Stimulated activated CD8-positive, alpha-beta memory T cell treated with anti-CD3 and anti-CD28 coated beads, Interleukin-2, amount 100 ng/mL, for 1 hour (primary cell): ENCODE measurements around the gene PNLIPRP2.

Experiments used
- DNase-seq, 2 donors: peaks; one replicate each; pipeline ENCODE4 v3.0.0-alpha.2; 2020; ENCODE audit warnings: low read depth in 2 of 2

PNLIPRP2 gene

GRCh38 chr10:116655568-116655967, 34.8 kb downstream of the PNLIPRP2 start:
- no peak for DNase-seq

GRCh38 chr10:116656044-116656443, 35.3 kb downstream of the PNLIPRP2 start:
- DNase-seq = no peak

- no peak for DNase-seq
These were observed 37.3 kb downstream of the PNLIPRP2 start for GRCh38 chr10:116657863-116658551.

DNA sequence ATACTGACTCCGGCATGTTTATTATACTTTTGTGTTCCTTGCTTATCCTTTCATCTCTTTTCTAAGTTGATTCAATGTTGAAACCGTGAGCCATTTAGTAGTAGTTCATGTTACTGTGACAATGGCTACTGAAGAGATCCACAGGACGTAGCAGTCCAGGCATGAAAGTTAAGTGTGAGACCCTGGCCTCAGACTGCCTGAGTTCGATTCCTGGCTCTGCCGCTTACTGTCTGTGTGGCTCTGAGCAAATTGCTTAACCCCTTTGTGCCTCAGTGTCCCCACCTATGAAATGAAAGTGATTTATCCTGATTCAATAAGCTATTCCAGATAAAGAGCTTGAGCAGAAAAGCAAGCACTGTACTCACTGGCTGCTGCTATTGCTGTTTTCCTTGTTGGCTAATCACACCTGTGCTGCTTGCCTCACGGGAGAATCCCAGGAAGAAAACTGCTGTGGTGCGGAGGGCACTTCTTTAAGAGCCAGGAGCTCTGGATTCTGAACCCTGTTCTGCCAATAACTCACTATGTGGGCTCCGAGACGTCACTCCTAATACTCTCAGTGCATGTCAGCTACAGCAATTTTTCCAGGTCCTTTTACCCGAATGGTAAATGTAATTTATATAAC, 38.4 kb downstream of the PNLIPRP2 start:
- DNase-seq = no peak

DNA sequence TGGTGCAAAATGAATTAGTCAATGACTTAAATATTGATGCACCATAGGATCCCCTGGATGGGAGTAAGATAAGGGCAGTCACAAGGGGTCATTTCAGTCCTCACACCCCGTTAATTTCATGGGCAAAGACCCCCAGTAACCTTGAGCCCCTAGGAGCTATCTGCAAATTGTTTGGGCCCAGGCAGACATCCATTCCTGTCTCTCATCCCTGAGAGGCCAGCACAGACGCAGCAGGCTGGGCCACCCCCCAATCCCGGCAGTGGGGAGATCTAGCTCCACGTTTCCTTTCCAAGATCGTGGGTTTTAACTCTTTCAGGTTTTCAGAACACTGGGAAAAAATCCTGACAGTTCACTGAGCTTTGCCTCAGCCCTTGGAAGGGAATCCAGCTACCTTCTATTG, 40.1 kb downstream of the PNLIPRP2 start:
- DNase-seq = no peak

DNA sequence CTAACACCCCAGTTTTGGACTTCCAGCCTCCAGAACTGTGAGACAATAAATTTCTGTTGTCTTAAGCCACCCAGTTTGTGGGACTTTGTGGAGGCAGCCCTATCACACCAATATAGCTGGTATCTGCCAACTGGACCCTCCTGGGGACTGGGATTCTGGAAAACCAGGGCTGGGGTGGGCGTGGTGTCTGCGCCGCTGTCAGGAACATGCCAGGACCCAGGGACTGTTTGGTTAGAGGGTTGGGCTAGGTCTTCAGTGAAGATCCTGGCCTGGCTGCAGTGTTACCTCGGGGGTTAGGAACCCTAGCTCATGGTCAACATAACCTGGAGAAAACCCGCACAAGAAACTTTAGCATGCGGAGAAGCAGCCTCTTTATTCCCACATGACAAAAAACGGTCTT, 42.6 kb downstream of the PNLIPRP2 start:
- DNase-seq = no peak

GRCh38 chr10:116664631-116665030, 43.9 kb downstream of the PNLIPRP2 start:
- no peak for DNase-seq

GRCh38 chr10:116665541-116666125, 44.9 kb downstream of the PNLIPRP2 start:
- no peak for DNase-seq

- no peak for DNase-seq
These were observed 46.7 kb downstream of the PNLIPRP2 start for GRCh38 chr10:116667484-116667883.

DNA sequence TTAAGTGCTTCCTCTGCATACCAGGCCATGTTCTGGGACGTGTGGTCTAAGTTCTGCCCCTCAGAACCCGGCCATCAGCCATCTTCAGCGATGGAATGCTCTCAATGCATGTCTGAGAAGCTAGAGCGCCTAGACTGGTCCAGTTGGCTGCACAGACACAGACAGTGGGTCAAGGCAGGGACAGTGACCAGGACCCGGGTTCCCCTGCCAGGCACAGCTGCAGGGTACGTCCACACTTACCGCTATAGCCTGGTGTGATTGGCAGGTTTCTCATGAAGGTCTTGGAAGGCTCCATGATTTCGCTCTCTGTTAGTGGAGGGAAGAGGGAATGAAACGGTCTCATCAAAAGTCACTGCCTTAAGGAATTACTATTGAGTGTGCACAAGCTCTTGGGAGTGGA, 47.3 kb downstream of the PNLIPRP2 start:
- DNase-seq = no peak

DNA sequence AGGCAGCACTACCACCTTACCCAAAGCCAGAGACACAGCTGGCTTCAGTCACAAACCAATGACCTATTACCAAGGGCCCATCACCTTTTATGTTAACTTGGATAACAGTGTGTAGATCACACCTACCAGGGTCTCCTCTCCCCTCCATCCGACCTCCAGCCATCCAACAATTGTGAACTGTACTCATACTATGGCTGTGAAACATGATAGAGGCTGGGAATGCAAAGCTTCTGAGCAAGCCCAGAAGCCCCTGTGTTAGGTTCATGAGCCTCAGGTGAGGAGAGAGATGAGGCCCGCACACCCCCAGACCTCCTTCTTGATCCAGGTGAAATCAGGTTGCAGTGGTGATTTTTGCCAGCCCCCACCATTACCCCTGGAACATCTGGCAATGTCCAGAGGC, 47.7 kb downstream of the PNLIPRP2 start:
- no peak for DNase-seq

DNA sequence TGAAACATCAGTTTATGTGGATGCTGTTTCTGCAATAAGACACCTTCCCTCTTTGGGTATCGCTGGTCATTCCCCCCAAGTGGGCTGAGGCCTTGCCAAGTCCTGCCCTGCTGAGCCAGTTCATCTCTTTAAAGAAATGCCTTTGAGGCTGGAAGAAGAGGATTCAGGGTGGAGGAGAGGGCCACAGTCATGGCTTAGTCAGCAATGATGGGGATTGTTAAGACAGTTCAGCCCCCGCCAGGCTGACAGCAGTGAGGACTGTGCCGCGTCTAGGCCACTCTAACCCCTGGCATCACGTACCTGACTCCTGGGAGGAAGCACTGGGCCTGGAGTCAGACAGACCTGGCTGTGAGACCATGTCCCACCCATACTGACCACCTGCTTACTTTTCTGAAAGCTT, 48.3 kb downstream of the PNLIPRP2 start:
- DNase-seq = no peak

DNA sequence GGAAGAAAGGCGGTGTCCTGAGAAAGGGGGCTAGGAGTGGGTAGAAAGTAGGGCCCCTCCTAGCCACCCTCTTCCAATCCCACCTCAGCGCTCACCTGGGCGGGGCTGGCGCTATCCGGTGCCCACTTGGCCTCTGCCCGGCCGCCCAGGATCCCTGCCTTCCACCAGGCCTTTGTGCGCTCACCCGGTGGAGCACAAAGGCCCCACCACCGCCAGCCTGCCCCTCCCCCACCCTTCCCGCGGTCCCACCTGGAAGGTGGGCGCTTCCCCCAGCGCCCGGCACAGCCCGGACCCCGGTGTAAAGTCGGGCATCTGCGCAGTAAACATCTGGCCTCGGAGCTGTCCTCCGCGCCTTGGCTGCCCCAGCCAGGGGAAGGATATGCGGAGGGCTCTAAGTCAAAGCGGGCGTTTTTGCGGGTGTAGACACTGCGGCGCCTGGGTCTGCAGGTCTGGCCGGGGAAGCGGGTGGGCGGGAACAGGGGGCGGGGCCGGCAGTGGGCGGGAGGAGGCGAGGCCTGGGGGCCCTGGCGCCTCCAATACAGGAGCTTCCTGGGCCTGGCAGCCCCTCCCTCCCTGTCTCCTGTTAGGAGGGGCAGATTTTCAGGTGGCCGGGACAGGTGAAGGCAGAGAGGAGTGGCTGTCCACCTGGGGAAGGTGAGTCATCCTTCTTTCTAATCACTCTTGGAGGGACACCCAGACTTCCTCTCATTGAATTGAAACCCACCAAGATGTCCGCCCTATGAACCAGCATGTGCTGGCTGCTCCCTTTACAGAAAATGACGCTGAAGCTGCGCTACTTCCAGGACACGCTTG, 49.3 kb downstream of the PNLIPRP2 start:
- DNase-seq = no peak

DNA sequence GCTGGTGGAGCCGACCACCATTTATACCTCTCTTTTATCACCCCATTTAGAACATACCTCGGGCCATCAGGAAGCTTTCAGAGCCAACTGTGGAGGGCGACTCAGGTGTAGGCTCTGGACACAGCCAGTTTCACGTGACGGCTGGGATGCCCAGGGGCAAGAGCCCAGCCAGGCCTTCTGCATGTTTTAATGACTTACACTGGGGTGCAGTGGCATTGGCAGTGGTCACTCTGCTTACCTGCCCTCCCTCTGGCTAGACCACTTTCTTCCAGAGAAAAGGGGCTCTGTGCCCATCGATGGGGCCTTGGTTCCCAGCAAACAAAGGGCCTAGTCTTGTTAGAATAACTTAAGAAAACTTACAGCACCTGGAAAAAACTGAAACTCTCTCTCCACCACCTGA, 50.0 kb downstream of the PNLIPRP2 start:
- DNase-seq = no peak

DNA sequence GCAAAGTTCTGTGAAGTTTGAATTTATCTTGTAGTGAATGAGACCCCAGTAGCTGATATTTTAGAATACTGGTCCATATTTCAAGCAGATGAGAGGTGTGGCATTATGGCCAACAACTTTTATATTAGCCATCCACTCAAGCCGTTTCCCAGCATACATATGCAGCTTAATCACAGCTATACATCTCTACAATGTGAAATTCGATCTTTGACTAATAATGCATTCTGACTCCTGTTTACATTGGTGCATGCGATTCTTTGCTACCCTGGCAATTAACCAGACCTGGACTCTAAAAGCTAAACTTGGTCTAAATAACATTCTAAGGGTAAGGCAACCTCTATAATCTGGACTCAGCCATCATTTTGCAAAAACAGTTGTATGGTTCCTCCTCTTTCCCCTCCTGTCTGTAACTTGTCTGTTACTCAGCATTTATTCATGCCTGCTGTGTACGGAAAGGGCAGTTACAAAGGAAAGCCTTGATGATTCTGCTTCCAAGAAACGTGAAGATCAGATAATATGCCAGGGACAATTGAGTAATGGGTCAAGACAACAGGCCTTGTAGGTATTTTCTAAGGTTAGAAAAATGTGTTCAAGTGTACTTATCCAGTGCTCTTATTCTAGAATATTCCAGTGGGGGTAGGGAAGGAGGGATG, 50.6 kb downstream of the PNLIPRP2 start:
- DNase-seq = no peak

DNA sequence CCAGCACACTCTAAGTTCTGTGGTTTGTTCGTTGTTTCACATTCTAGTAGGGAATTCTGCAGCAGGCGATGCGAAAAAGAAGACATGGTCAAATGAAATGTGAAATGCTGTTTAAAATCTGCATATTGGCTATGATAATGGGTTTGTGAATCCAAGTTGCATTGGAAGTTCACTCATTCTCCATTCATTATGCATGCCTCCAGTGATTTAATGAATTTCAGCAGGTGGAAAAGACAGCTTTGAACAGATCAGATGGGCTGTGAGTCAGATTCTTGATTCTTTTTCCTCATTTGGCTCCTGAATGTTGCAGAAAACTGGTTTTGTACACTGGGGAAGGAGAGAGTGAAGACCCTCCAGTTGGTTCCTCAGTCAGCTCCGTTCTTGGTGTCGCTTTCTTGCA, 52.1 kb downstream of the PNLIPRP2 start:
- no peak for DNase-seq

GRCh38 chr10:116673866-116674265, 53.1 kb downstream of the PNLIPRP2 start:
- no peak for DNase-seq

GRCh38 chr10:116674901-116675423, 54.2 kb downstream of the PNLIPRP2 start:
- DNase-seq = no peak

- no peak for DNase-seq
These were observed 55.4 kb downstream of the PNLIPRP2 start for GRCh38 chr10:116676118-116676517.

DNA sequence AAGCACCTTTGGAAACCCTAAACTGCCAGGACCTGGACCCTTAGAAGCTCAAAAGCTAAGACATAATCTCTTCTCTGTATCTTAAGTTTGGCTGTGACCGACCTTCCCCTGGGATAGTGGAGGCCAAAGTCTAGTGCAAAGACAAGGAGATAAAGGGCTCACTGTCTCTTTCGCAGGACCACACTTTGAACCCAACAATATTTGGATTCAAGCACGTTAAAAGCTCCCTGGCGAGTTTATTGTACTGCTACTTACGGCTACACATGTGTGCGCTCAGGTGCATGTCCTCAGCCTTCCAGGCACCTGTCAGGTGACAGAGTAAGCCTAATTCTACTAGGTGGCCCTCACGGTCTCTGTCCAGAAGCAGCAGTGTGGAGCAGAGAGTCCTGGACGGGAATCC, 55.9 kb downstream of the PNLIPRP2 start:
- DNase-seq = no peak

DNA sequence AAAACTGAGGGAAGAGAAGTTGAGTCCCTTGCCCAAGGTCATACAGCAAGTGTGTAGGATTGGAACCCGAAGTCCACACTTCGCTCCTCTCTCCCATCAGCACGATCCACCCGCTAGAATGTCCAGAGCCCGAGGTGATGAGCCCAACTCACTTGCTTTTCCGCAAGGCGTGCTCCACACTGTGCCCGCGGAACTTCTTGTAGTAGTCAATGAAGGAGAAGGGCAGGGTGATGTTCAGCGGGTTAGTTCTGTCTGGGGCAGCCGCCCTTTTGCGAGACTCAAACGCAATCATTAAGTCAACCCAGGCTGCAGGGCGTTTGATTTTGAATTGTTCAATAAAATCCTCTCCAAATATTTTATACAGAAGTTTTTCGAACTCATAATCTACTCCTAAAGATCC, 58.6 kb downstream of the PNLIPRP2 start:
- no peak for DNase-seq

DNA sequence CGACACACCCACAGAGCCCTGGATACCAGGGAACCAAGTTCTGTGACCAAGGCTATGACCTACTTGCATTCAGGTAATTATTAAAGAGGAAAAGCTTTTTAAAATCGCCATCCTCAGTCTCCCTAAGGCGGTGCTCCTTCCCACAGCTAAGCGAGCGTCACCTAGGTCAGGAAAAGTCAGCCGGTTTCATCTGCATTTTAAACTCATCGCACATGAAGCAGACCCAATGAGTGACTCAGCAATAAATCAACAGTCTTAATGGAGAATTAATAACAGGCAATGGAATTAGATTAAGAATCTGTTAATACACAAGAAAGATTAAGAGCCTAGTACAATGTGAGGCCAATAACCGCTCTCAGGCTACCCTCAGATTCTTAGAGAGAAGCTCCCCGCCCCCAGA, 62.4 kb downstream of the PNLIPRP2 start:
- DNase-seq = no peak
